SK-N-SH treated with all-trans-retinoic acid at 6 μM for 48 hours (cell line): Measurements from ENCODE around the gene CACNA1C.

Experiments used
- ATAC-seq: fragments of 200-7000 bp; cut with Tn5 transposase; 3 replicates; pipeline ENCODE4 v1.9.1; 2020; ENCODE audit warnings: mild to moderate bottlenecking, moderate library complexity
- ARNTL ChIP-seq: fragments of 450-650 bp; formaldehyde crosslinking; IDR thresholded peaks from 2 replicates; pipeline ENCODE4 v1.5.0; 2020; ENCODE audit warnings: low read depth, mild to moderate bottlenecking, moderate library complexity, borderline replicate concordance
- BACH2 ChIP-seq: fragments of 250-450 bp; sonication (Bioruptor Pico); IDR thresholded peaks from 2 replicates; pipeline ENCODE4 v1.9.0; 2021; ENCODE audit warnings: mild to moderate bottlenecking, borderline replicate concordance
- CREB5 ChIP-seq: fragments of 250-450 bp; sonication (Bioruptor Pico); IDR thresholded peaks from 2 replicates; pipeline ENCODE4 v1.5.1; 2020; ENCODE audit warnings: low read depth, mild to moderate bottlenecking, moderate library complexity
- CSDC2 ChIP-seq: fragments of 250-450 bp; sonication (Bioruptor Pico); IDR thresholded peaks from 2 replicates; pipeline ENCODE4 v1.5.0; 2020; ENCODE audit warnings: mild to moderate bottlenecking, moderate library complexity
- CSRNP3 ChIP-seq: fragments of 250-450 bp; sonication (Bioruptor Pico); IDR thresholded peaks from 2 replicates; pipeline ENCODE4 v1.5.1; 2021; ENCODE audit warnings: mild to moderate bottlenecking, moderate library complexity
- ESRRG ChIP-seq: fragments of 250-450 bp; sonication (Bioruptor Pico); IDR thresholded peaks from 2 replicates; pipeline ENCODE4 v1.6.1; 2021; ENCODE audit warnings: mild to moderate bottlenecking
- GLIS3 ChIP-seq: fragments of 250-450 bp; sonication (Bioruptor Pico); IDR thresholded peaks from 2 replicates; pipeline ENCODE4 v1.5.0; 2020; ENCODE audit warnings: mild to moderate bottlenecking, moderate library complexity
- ISL1 ChIP-seq: fragments of 250-450 bp; sonication (Bioruptor Pico); IDR thresholded peaks from 2 replicates; pipeline ENCODE4 v2.1.2; 2022; ENCODE audit warnings: mild to moderate bottlenecking, moderate library complexity
- POU6F1 ChIP-seq: fragments of 250-450 bp; sonication (Bioruptor Pico); IDR thresholded peaks from 2 replicates; pipeline ENCODE4 v1.8.0; 2021; ENCODE audit warnings: low read depth, mild to moderate bottlenecking, moderate library complexity, borderline replicate concordance
- PPARA ChIP-seq: fragments of 250-450 bp; sonication (Bioruptor Pico); IDR thresholded peaks from 2 replicates; pipeline ENCODE4 v1.5.0; 2020; ENCODE audit warnings: mild to moderate bottlenecking, borderline replicate concordance
- RARB ChIP-seq: fragments of 250-450 bp; sonication (Bioruptor Pico); IDR thresholded peaks from 2 replicates; pipeline ENCODE4 v1.8.0; 2021; ENCODE audit warnings: mild to moderate bottlenecking, moderate library complexity
- SNAI2 ChIP-seq: fragments of 250-450 bp; sonication (Bioruptor Pico); IDR thresholded peaks from 2 replicates; pipeline ENCODE4 v1.5.0; 2020; ENCODE audit warnings: mild to moderate bottlenecking, moderate library complexity
- TCF4 ChIP-seq: fragments of 250-450 bp; sonication (Bioruptor Pico); IDR thresholded peaks from 2 replicates; pipeline ENCODE4 v1.8.0; 2021; ENCODE audit warnings: mild to moderate bottlenecking, moderate library complexity, borderline replicate concordance
- TSHZ2 ChIP-seq: fragments of 250-450 bp; sonication (Bioruptor Pico); IDR thresholded peaks from 2 replicates; pipeline ENCODE4 v1.5.0; 2020; ENCODE audit warnings: mild to moderate bottlenecking, moderate library complexity
- ZC3H10 ChIP-seq: fragments of 250-450 bp; sonication (Bioruptor Pico); IDR thresholded peaks from 2 replicates; pipeline ENCODE4 v1.5.1; 2021; ENCODE audit warnings: mild to moderate bottlenecking, moderate library complexity
- ZFP3 ChIP-seq: fragments of 250-450 bp; sonication (Bioruptor Pico); IDR thresholded peaks from 2 replicates; pipeline ENCODE4 v1.5.0; 2020; ENCODE audit warnings: mild to moderate bottlenecking, moderate library complexity
- ZFP30 ChIP-seq: fragments of 450-650 bp; formaldehyde crosslinking; IDR thresholded peaks from 2 replicates; pipeline ENCODE4 v1.5.0; 2022; ENCODE audit warnings: mild to moderate bottlenecking, moderate library complexity
- ZNF565 ChIP-seq: fragments of 450-650 bp; formaldehyde crosslinking; conservative IDR thresholded peaks from 2 replicates; pipeline ENCODE4 v1.5.0; 2020; ENCODE audit warnings: low read depth, mild to moderate bottlenecking, moderate library complexity
- ZNF70 ChIP-seq: fragments of 450-650 bp; formaldehyde crosslinking; IDR thresholded peaks from 2 replicates; pipeline ENCODE4 v1.5.0; 2020; ENCODE audit warnings: mild to moderate bottlenecking, moderate library complexity
- ZNF8 ChIP-seq: fragments of 450-650 bp; formaldehyde crosslinking; IDR thresholded peaks from 2 replicates; pipeline ENCODE4 v1.5.0; 2020; ENCODE audit warnings: mild to moderate bottlenecking, moderate library complexity

The CACNA1C gene

GRCh38 chr12:2285462-2285861 lies 232.7 kb downstream of the CACNA1C start:
- TF ChIP-seq ESRRG (CRISPR knock-in tag): no peak
- TF ChIP-seq ZNF565 (CRISPR knock-in tag): no peak
- TF ChIP-seq CSDC2: no peak
- TF ChIP-seq CSRNP3: no peak
- TF ChIP-seq TSHZ2: no peak
- TF ChIP-seq CREB5 (CRISPR knock-in tag): no peak
- no peak for TF ChIP-seq ZC3H10 (CRISPR knock-in tag)
- TF ChIP-seq ZFP30 (CRISPR knock-in tag): no peak
- TF ChIP-seq PPARA (CRISPR knock-in tag): no peak
- no peak for TF ChIP-seq GLIS3 (CRISPR knock-in tag)
- TF ChIP-seq ISL1 (CRISPR knock-in tag): no peak
- no peak for TF ChIP-seq TCF4 (CRISPR knock-in tag)
- TF ChIP-seq ARNTL (CRISPR knock-in tag): no peak
- TF ChIP-seq BACH2 (CRISPR knock-in tag): no peak
- TF ChIP-seq SNAI2 (CRISPR knock-in tag): no peak
- no peak for TF ChIP-seq ZNF8 (CRISPR knock-in tag)
- TF ChIP-seq ZNF70 (CRISPR knock-in tag): no peak
- TF ChIP-seq RARB: no peak
- TF ChIP-seq POU6F1 (CRISPR knock-in tag): no peak

GRCh38 chr12:2286047-2286446 lies 233.3 kb downstream of the CACNA1C start:
- no peak for ATAC-seq
- TF ChIP-seq BACH2 (CRISPR knock-in tag) (no peak), CREB5 (CRISPR knock-in tag) (no peak), ESRRG (CRISPR knock-in tag) (no peak), ARNTL (CRISPR knock-in tag) (no peak), ZFP3 (CRISPR knock-in tag) (no peak), CSRNP3 (no peak), POU6F1 (CRISPR knock-in tag) (no peak)

More at GRCh38 chr12:2285462-2285861, 232.7 kb downstream of the CACNA1C start:
- ATAC-seq: no peak
